DMS53 treated with DMSO at 0.1 percent for 48 hours (cell line): ENCODE results near the gene CBL.
"Not testable (repeated sequence)": the region's sequence is repeated elsewhere in the genome, so short reads cannot be mapped to it uniquely, and the experiment has no call there.

ENCODE experiments used
- DNase-seq: peaks from one replicate; lab custom pipeline; 2025; ENCODE audit not compliant: unreplicated experiment; lab: John Stamatoyannopoulos, UW

The CBL gene

DNA sequence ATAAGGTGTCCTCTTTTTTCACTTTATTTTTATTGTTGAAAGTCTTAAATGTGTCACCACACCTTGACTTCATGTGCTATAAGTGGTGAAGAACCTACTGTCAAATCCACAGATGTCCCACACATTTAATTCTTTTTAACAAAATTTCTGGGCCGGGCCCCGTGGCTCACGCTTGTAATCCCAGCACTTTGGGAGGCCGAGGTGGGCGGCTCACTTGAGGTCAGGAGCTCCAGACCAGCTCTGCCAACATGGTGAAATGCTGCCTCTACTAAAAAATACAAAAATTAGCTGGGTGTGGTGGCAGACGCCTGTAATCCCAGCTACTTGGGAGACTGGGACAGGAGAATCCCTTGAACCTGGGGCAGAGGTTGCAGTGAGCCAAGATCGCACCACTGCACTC lies 3.0 kb downstream of the CBL start:
- DNase-seq: no peak

DNA sequence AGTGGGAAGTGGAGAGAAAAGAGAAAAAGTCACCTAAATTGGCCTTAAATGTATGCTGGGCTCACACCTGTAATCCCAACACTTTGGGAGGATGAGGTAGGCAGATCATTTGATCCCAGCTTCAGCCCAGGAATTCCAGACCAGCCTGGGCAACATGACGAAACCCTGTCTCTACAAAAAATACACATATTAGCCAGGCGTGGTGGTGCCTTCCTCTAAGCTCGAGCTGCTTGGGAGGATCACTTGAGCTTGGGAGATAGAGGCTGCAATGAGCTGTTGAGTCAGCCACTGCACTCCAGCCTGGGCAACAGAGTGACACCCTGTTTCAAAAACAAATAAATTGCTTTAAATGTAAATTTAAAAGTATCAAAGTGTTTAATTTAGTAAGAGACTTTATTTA lies 3.9 kb downstream of the CBL start:
- DNase-seq: no peak

DNA sequence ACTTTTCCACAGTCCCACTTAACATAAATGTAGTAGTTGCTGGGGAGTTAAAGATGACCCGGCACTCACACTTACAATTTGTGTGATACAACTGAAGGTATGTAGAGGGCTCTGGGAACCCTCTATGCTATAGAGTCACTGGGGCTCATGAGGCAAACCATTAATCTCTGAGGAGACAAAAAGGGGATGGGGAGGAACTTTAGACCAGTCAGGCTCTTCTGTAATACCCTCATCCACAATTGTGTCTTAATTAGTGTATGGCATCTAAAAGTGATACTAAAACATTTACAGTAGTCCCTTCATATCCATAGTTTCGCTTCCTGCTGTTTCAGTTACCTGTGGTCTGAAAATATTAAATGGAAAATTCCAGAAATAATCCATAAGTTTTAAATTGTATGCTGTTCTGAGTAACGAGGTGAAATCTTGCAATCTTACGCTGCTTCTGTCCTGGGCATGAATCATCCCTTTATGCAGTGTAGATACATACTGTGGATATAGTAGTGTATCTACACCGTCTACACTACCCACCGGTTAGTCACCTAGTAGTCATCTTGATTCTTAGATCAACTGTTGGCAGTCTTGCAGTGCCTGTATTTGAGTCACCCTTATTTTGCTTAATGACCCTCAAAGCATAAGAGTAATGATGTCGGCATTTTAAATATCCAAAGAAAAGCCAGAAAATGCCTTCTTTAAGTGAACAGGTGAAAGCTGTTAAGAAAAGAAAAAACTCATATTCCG lies 12.2 kb downstream of the CBL start:
- no peak for DNase-seq

DNA sequence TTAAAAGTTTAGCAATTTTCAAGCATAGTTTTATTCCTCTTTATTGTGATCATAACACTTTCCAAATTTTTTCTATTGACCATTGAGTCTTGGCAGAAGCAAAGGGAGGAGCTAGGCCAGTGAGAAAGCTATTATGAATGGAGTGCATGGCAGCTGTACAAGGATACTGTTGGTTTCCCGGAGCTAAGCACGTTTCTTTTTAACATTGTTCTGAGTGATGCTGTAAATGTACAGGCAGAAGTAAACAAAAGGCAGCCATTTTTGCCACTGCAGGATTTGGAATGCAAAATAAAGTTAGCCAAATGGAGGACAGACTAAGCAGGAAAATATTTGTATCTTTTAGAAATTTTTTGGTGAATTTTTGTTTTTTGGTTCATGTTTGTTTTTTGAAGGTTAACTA lies 16.2 kb downstream of the CBL start:
- DNase-seq: no peak

DNA sequence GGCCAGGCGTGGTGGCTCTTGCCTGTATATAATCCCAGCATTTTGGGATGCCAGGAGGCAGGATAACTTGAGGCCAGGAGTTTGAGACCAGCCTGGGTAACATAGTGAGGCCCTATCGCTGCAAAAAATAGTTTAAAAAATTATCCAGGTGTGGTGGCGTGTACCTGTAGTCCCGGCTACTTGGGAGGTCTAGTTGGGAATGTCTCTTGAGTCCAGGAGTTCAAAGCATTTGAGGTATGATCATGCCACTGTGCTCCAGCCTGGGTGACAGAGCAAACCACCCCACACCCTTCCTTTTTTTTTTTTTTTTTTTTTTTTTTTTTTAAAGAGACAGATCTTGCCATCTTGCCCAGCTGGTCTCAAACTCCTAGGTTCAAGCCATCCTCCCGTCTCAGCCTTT lies 16.8 kb downstream of the CBL start:
- DNase-seq: no peak

DNA sequence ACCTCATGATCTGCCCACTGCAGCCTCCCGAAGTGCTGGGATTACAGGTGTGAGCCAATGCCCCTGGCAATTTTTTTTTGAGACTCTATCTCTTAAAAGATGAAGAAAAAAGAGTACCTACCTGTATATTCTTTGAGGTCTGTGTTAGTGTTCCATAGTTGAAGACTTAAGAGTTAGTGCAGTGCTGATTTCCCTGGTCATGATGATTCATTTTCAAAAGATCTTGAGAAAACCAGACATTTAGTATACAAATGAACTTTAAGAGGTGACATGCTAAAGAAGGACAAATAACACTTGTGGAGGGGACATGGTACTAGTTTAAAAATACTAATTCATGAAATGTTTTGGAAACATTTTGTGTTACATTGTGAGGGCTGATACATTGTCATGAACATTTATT lies 17.7 kb downstream of the CBL start:
- DNase-seq: no peak

DNA sequence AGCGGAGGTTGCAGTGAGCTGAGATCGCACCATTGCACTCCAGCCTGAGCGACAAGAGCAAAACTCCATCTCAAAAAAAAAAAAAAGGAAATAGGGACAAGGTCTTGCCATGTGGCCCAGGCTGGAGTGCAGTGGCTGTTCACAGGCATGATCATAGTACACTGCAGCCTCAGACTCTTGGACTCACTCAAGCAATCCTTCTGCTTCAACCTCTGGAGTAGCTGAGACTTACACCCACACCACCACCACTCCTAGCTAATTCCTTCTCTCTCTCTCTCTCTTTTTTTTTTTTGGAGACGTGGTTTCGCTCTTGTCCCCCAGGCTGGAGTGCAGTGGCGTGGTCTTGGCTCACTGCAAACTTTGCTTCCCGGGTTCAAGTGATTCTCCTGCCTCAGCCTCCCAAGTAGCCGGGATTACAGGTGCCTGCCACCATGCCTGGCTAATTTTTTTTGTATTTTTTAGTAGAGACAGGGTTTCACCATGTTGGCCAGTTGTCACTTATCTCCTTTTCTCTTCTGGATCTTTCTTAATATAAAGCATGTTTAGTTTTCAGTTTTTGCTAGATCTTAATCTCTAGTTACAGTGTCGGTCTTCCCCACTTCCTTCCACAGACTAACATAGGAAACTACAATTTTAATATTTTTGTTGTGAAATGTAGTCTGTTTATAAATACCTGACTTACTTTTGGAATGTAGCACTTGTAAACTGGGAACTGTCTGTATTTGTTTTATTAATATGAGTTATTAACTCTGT lies 22.6 kb downstream of the CBL start:
- not testable (repeated sequence) for DNase-seq

DNA sequence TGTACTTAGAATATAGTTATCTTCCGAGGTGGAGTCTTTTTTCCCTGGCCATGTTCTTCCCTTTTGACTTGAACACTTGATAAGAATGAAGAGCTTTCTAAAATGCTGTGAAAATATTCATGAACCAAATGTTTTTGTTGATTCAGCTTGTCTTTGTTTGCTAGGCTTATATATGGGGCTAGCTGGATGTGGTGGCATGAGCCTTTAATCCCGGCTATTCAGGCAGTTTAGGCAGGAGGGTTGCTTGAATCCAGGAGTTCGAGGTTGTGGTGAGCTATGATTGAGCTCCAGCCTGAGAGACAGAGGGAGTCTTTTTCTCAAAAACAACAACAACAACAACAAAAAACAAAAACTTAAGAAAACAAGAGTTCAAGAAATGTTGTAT lies 23.1 kb downstream of the CBL start:
- no peak for DNase-seq

DNA sequence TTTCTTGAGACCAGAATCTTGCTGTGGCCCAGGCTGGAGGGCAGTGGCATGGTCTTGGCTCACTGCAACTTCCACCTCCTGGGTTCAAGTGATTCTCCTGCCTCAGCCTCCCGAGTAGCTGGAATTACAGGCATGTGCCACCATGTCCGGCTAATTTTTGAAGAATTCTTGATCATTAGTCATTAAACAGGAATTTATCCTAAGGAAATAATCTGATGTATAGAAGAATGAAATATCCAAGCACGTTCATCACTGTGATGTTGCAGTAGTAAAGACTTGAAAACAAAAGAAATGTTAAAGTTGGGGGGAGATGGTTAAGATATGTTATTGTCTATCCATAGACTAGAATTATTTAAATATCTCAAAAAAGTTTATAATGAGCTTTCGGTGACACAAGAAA lies 23.6 kb downstream of the CBL start:
- DNase-seq: no peak

DNA sequence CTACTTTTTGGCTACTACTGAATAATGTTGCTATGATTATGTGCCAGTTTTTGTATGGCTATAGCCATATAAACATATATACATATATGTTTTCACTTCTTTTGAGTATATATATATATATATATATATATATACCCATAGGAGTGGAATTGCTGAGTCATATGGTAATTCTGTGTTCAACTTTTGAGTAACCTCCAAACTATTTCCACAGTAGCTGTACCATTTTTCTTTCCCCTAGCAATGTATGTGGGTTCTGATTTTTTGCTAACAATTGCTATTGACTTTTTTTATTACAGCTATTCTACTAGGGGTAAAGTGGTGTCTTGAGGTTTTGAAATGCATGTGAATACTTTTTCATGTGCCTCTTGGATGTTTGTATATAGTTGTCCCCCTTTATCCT lies 30.4 kb downstream of the CBL start:
- DNase-seq: no peak

DNA sequence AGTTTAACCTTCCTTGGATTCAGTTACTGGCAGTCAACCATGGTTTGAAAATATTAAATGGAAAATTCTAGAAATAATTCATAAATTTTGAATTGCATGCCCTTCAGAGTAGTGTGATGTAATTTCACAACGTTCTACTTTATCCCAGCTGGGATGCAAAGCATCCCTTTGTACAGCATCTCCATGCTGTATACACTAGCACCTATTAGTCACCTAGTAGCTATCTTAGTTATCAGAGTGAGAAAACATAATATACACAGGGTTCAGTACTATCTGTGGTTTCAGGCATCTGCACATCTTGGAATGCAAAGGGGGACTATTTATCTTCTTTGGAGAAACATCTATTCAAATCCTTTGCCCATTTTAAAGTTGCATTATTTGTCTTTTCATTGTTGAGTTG lies 30.8 kb downstream of the CBL start:
- no peak for DNase-seq

DNA sequence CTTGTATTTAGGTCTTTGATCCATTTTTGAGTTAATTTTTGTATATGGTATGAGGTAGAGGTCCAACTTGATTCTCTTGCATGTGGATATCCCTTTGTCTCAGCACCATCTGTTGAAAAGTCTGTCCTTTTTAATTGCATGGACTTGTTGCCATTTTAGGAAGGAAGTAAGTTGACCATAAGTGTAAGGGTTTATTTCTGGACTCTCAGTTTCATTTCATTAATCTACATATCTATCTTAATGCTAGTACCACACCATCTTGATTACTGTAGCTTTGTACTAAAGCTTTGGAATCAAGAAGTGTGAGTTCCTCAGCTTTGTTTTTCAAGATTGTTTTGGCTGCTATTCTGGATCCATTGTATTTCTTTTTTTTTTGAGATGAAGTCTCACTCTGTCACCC lies 31.4 kb downstream of the CBL start:
- no peak for DNase-seq

DNA sequence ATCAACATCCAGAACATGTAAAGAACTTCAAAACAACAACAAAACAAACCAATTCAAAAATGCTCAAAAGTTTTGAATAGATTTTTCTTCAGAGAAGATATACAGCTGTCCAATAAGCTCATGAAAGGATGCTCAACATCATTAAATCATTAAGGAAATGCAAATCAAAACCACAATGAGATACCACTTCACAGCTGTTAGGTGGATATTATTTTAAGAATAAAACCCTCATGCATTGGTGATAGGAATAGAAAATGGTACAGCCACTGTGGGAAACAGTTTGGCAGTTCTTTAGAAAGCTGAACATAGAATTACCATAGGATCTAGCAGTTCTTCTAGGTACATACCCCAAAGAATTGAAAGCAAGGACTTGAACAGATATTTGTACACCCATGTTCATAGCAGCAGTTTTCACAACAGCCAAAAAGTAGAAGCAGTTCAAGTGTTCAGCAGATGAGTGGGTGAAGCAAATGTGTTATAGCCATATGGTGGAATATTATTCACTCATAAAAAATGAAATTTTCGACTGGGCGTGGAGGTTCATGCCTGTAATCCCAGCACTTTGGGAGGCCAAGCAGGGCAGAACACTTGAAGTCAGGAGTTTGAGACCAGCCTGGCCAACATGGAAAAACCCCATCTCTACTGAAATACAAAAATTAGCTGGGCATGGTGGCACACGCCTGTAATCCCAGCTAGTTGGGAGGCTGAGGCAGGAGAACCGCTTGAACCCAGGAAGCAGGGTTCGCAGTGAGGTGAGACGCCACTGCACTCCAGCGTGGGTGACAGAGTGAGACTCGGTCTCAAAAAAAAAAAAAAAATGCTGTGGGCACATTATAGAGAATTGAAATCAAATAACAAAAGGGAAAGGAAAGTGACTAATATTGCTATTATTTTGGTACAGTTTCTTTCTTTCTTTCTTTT lies 42.9 kb downstream of the CBL start:
- no peak for DNase-seq

DNA sequence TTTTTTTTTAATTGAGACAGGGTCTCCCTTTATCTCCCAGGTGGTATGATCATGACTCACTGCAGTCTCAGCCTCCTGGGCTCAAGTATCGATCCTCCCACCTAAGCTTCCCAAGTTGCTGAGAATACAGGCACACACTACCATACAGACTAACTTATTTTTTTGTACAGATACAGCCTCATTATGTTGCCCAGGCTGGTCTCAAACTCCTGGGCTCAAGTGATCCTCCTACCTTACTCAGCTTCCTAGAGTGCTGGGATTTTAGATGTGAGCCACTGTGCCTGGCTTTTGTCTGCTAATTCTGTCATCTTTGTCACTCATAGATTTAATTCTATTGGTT lies 43.5 kb downstream of the CBL start:
- no peak for DNase-seq

DNA sequence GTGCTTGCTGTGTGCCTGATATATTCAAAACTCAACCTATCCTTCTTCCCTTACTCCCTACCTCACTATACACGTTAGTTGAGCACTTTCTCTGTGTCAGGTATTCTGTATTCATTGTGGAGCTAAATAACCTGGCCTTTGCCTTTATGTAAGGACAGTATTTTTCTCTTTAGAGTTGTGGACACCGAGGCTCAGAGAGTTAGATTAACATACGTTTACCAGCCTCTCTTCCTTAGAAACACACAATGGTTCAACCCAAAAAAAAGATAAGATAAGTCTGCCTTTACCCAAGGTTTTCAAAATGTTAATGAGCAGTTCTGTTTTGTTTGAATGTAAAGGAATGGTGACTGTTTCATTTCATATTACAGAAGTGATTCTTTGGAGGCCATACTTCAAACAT lies 45.0 kb downstream of the CBL start:
- no peak for DNase-seq

DNA sequence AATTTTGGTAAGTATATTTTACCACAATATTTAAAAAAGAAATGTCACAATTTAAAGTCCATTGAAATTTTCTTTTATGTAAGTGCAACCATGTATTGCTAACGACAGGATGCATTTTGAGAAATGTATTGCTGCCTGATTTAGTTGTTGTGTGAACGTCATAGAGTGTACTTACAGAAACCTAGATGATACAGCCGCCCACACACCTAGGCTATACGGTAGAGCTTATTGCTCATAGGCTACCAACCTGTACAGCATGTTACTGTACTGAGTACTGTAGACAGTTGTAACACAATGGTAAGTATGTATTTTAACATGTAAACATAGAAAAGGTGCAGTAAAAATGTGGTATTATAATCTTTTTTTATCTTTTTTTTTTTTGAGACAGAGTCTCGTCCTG lies 48.1 kb downstream of the CBL start:
- no peak for DNase-seq

DNA sequence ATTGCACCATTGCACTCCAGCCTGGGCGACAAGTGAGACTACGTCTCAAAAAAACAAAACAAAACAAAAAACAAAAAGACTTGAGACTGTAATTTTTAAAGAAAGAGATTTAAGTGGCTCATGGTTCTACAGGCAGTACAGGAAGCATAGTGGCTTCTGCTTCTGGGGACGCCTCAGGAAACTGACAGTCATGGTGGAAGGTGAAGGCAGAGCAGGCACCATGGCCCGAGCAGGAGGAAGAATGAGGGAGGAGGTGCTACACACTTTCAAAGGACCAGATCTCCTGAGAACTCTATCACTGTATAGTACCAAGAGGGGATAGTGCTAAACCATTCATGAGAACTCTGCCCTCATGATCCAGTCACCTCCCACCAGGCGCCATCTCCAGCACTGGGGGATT lies 52.0 kb downstream of the CBL start:
- DNase-seq: no peak

DNA sequence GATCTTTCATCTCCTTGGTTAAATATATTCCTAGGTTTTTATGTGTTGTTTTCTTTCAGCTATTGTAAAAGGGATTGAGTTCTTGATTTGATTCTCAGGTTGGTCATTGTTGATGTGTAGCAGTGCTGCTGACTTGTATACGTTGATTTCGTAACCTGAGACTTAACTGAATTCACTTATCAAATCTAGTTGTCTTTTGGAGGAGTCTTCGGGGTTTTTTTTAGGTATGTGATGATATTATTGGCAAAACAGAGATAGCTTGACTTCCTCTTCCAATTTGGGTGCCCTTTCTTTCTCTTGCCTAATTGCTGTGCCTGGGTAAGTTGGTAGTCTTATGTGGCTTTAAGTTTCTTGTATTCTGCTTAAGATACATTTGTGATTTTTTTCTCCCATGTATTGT lies 52.8 kb downstream of the CBL start:
- DNase-seq: no peak

DNA sequence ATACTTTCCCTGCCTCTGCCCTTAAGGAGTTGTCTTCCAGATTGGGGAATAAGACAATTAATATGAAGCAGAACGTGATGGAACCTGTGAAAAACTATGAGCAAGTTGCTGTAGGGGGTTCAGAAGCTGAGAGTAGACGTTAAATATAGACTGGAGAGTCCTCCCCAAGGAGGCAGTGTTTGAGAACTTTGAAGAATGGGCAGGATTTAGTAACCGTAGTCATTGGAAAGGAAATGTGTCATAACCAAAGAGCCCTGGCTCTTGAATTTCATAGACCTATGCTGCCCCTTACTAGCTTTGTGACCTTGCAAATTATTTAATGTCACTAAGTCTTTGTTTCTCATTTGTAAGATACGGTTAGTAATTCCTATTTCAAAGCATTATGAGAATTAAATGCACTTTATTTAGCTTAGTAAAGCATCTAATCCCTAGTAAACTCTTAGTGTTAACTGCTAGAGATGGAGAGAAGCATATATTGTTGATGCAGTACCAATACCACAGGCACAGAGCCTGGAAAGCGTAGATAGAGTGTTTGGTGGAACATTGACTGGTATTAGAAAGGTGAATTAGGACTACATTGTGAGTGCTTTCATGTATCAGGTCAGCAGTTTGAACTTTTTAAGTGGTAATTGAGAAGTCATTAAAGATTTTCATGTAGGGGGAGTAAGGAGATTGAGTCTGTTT lies 56.7 kb downstream of the CBL start:
- no peak for DNase-seq

DNA sequence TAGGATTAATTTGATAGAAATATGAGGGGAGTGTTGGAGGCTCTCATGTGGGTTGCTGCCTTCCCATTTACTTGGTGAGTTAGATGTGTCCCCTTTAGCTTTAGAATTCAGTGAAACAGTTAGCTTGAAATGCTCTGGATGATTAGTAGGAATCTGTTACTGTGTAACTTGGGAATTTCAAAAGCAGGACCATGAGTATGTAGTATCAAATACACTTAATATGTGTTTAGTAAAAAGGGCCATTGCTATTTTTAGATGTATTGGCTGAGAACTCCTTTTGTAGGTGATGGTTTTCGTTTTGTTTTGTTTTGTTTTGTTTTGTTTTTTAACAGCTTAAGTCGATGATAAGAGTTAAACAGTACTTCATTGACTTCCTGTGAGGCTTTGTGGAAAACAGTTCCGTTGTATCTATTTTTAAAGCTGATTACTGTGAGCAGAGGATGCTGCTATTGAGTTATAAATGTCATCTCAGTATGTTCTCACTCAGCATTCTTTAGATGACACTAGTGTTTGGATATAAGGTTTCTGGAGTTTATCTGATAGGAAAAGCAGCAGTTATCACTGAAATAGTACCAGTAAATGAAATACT lies 57.3 kb downstream of the CBL start:
- DNase-seq: no peak

DNA sequence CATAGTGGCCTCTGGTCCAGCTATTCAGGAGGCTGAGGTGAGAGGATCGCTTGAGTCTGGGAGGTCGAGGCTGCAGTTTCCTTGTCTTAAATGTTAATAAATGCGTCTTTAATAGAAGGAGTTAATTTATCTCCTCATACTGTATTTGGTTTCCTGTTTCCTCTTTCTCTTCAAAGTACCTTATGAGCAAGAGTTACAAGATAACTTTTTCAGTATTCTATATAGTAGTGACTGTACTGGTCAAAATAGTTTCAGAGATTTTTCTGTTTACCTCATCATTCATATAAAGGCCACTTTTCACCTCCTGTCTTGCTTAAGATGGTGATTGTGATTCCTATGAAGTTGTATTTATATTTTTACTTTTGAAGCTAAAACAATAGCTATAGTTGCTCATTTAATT lies 59.9 kb downstream of the CBL start:
- no peak for DNase-seq
